Muscle layer of duodenum (tissue), 2 donors: ENCODE results near the gene HAPLN1.

ENCODE experiments used
- H3K27ac ChIP-seq: one replicate; pipeline ENCODE4 v1.7.0; 2013; ENCODE audit warnings: mild to moderate bottlenecking, low read length
- H3K27me3 ChIP-seq: one replicate; pipeline ENCODE4 v1.7.0; 2013; ENCODE audit warnings: low read depth, mild to moderate bottlenecking, control low read depth, low read length
- H3K36me3 ChIP-seq, 2 donors: one replicate each; pipeline ENCODE4 v1.7.0; 2013; ENCODE audit warnings: low read length in 2 of 2, control low read depth in 1 of 2, mild to moderate bottlenecking in 1 of 2; ENCODE audit not compliant: insufficient read depth in 2 of 2, control insufficient read depth in 1 of 2
- H3K4me1 ChIP-seq, 2 donors: one replicate each; pipeline ENCODE4 v1.7.0; 2013; ENCODE audit warnings: low read length in 2 of 2, mild to moderate bottlenecking in 2 of 2, control low read depth in 1 of 2, moderate library complexity in 1 of 2; ENCODE audit not compliant: insufficient read depth in 2 of 2, control insufficient read depth in 1 of 2
- H3K4me3 ChIP-seq, 2 donors: one replicate each; pipeline ENCODE4 v1.7.0; 2013; ENCODE audit warnings: low read length in 2 of 2, low read depth in 1 of 2, mild to moderate bottlenecking in 1 of 2
- H3K9me3 ChIP-seq, 2 donors: one replicate each; pipeline ENCODE4 v1.7.0; 2013; ENCODE audit warnings: low read length in 2 of 2, control low read depth in 1 of 2, mild to moderate bottlenecking in 1 of 2; ENCODE audit not compliant: control insufficient read depth in 1 of 2
- donor health status: healthy.

The HAPLN1 gene

GRCh38 chr5:83715236-83716065, 5.2 kb downstream of the HAPLN1 start:
- Histone ChIP-seq H3K27me3 (no peaks in the 10 kb centered on the region), H3K9me3 (no peaks in the 10 kb centered on the region)

GRCh38 chr5:83714810-83715209, 5.8 kb downstream of the HAPLN1 start:
- Histone ChIP-seq H3K9me3 (no peaks in the 10 kb centered on the region), H3K27me3 (no peaks in the 10 kb centered on the region), H3K4me3 (no peak overlapping the region), H3K4me1 (no peaks in the 10 kb centered on the region), H3K27ac (no peak overlapping the region), H3K36me3 (no peaks in the 10 kb centered on the region)

More at GRCh38 chr5:83715236-83716065, 5.2 kb downstream of the HAPLN1 start:
- Histone ChIP-seq H3K4me3 (no peak overlapping the region), H3K27ac (no peak overlapping the region), H3K4me1 (no peaks in the 10 kb centered on the region), H3K36me3 (no peaks in the 10 kb centered on the region)

GRCh38 chr5:83711982-83712601, 8.6 kb downstream of the HAPLN1 start:
- Histone ChIP-seq H3K4me1 (no peaks in the 10 kb centered on the region), H3K4me3 (no peak overlapping the region), H3K27me3 (no peaks in the 10 kb centered on the region), H3K27ac (no peak overlapping the region), H3K9me3 (no peaks in the 10 kb centered on the region), H3K36me3 (no peaks in the 10 kb centered on the region)

- Histone ChIP-seq H3K9me3 (peaks cover 0 to 4% of the 10 kb centered on the region in 2 donors), H3K27me3 (no peaks in the 10 kb centered on the region), H3K27ac (no peak overlapping the region), H3K4me1 (no peaks in the 10 kb centered on the region), H3K4me3 (no peak overlapping the region), H3K36me3 (no peaks in the 10 kb centered on the region)
These were observed 10.7 kb downstream of the HAPLN1 start for GRCh38 chr5:83709973-83710372.

GRCh38 chr5:83708170-83708569, 12.5 kb downstream of the HAPLN1 start:
- Histone ChIP-seq H3K4me3 (no peak overlapping the region), H3K27ac (no peak overlapping the region), H3K9me3 (peaks cover 0 to 10% of the 10 kb centered on the region in 2 donors)

GRCh38 chr5:83703059-83703458, 17.6 kb downstream of the HAPLN1 start:
- H3K27ac ChIP-seq, result no peak overlapping the region
- H3K27me3 ChIP-seq, result no peaks in the 10 kb centered on the region
- no peaks in the 10 kb centered on the region for H3K36me3 ChIP-seq
- peaks cover 0 to 10% of the 10 kb centered on the region in 2 donors for H3K9me3 ChIP-seq
- H3K4me3 ChIP-seq, result no peak overlapping the region
- no peaks in the 10 kb centered on the region for H3K4me1 ChIP-seq

More at GRCh38 chr5:83708170-83708569, 12.5 kb downstream of the HAPLN1 start:
- no peaks in the 10 kb centered on the region for H3K27me3 ChIP-seq
- H3K4me1 ChIP-seq, result no peaks in the 10 kb centered on the region
- no peaks in the 10 kb centered on the region for H3K36me3 ChIP-seq

- H3K27me3 ChIP-seq, result no peaks in the 10 kb centered on the region
- H3K4me1 ChIP-seq, result no peaks in the 10 kb centered on the region
- H3K4me3 ChIP-seq, result no peak overlapping the region
- peaks cover 0 to 10% of the 10 kb centered on the region in 2 donors for H3K9me3 ChIP-seq
- H3K36me3 ChIP-seq, result no peaks in the 10 kb centered on the region
- H3K27ac ChIP-seq, result no peak overlapping the region
These were observed 18.8 kb downstream of the HAPLN1 start for GRCh38 chr5:83701886-83702285.

GRCh38 chr5:83689881-83690280, 30.8 kb downstream of the HAPLN1 start:
- Histone ChIP-seq H3K27ac (no peak overlapping the region), H3K4me3 (no peak overlapping the region), H3K9me3 (no peaks in the 10 kb centered on the region), H3K36me3 (no peaks in the 10 kb centered on the region), H3K27me3 (no peaks in the 10 kb centered on the region), H3K4me1 (no peaks in the 10 kb centered on the region)

- Histone ChIP-seq H3K4me1 (no peaks in the 10 kb centered on the region), H3K27ac (no peak overlapping the region), H3K27me3 (no peaks in the 10 kb centered on the region), H3K9me3 (no peaks in the 10 kb centered on the region), H3K36me3 (no peaks in the 10 kb centered on the region), H3K4me3 (no peak overlapping the region)
These were observed 32.4 kb downstream of the HAPLN1 start for GRCh38 chr5:83688281-83688680.

- Histone ChIP-seq H3K27me3 (no peaks in the 10 kb centered on the region), H3K27ac (no peak overlapping the region), H3K9me3 (no peaks in the 10 kb centered on the region), H3K36me3 (no peaks in the 10 kb centered on the region), H3K4me1 (no peaks in the 10 kb centered on the region), H3K4me3 (no peak overlapping the region)
These were observed 33.5 kb downstream of the HAPLN1 start for GRCh38 chr5:83687124-83687619.

GRCh38 chr5:83686251-83686650, 34.4 kb downstream of the HAPLN1 start:
- H3K27ac ChIP-seq, result no peak overlapping the region
- H3K9me3 ChIP-seq, result no peaks in the 10 kb centered on the region
- no peak overlapping the region for H3K4me3 ChIP-seq
- no peaks in the 10 kb centered on the region for H3K27me3 ChIP-seq
- no peaks in the 10 kb centered on the region for H3K36me3 ChIP-seq
- no peaks in the 10 kb centered on the region for H3K4me1 ChIP-seq
